SW 1271 (cell line): ENCODE results near the gene PTH2.
"Not testable (repeated sequence)": the region's sequence is repeated elsewhere in the genome, so short reads cannot be mapped to it uniquely, and the experiment has no call there.

ENCODE experiments used
- DNase-seq, 2 experiments: peaks; one replicate each; lab custom pipeline; 2025; lab: John Stamatoyannopoulos, UW

PTH2 gene

GRCh38 chr19:49378512-49378911 is 44.7 kb downstream of the PTH2 start:
- DNase-seq = no peak

- no peak for DNase-seq
These were observed 48.4 kb downstream of the PTH2 start for GRCh38 chr19:49374665-49375434.

DNA sequence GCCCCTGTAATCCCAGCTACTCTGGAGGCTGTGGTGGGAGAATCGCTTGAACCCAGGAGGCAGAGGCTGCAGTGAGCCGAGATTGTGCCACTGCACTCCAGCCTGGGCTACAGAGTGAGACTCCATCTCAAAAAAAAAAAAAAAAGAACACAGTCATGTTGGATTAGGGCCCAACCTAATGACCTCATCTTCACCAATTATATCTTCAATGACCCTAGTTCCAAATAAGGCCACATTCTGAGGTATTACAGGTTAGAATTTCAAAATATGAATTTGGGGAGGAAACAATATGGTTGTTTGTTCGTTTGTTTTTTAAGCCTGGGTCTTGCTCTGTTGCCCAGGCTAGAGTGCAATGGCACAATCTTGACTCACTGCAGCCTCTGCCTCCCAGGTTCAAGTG is 50.1 kb downstream of the PTH2 start:
- DNase-seq = not testable (repeated sequence)
